ENCODE measurements around the gene IGFBP7. TPM values are rescaled to one million over a fixed set of nuclear protein-coding genes. Genes with fewer than 3 reads are reported as not detected.

Gene IGFBP7
- total RNA-seq, 4 donors from 2014 or later: 117 to 241 (median 152) TPM

GRCh38 chr4:57136281-57136680, 26.1 kb upstream of the IGFBP7 start:
- TF ChIP-seq POLR2A (IDR thresholded peaks at IDR 0.05) (no peak), CTCF (IDR thresholded peaks at IDR 0.05 in 4 of 5, conservative IDR thresholded peaks at IDR 0.05 in 1 of 5) (no peak)
- DNase-seq (no peak), ATAC-seq (no peak)
- no peak overlapping the region for H3K4me3 ChIP-seq
- in situ Hi-C loops (cut with MboI; ENCODE audit: low sequenced_read_pairs in 4 of 4): no loop called here
- H3K27ac ChIP-seq: no peak overlapping the region
- H3K9me3 ChIP-seq: no peaks in the 10 kb centered on the region
- intact Hi-C loops (cut with DNase I; ENCODE audit: low total_unique reads): no loop called here
- H3K4me1 ChIP-seq: no peaks in the 10 kb centered on the region
- no peaks in the 10 kb centered on the region for H3K27me3 ChIP-seq
- H3K36me3 ChIP-seq: no peaks in the 10 kb centered on the region

- ATAC-seq (no peak), DNase-seq (no peak)
- no peak for TF ChIP-seq CTCF (IDR thresholded peaks at IDR 0.05 in 4 of 5, conservative IDR thresholded peaks at IDR 0.05 in 1 of 5)
- TF ChIP-seq POLR2A (IDR thresholded peaks at IDR 0.05): no peak
- H3K27ac ChIP-seq: no peak overlapping the region
- H3K27me3 ChIP-seq: no peaks in the 10 kb centered on the region
- no peaks in the 10 kb centered on the region for H3K36me3 ChIP-seq
- in situ Hi-C loops (cut with MboI; ENCODE audit: low sequenced_read_pairs in 4 of 4): no loop called here
- H3K4me3 ChIP-seq: no peak overlapping the region
- H3K9me3 ChIP-seq: no peaks in the 10 kb centered on the region
- no peaks in the 10 kb centered on the region for H3K4me1 ChIP-seq
- intact Hi-C loops (cut with DNase I; ENCODE audit: low total_unique reads): no loop called here
Measured at GRCh38 chr4:57132743-57133137, 22.6 kb upstream of the IGFBP7 start.

GRCh38 chr4:57131849-57132742, 21.9 kb upstream of the IGFBP7 start:
- in situ Hi-C loops (cut with MboI; ENCODE audit: low sequenced_read_pairs in 4 of 4): no loop called here
- no peak for DNase-seq
- H3K36me3 ChIP-seq: no peaks in the 10 kb centered on the region
- no peak for ATAC-seq
- no peak overlapping the region for H3K27ac ChIP-seq
- H3K4me3 ChIP-seq: no peak overlapping the region
- no peak for TF ChIP-seq CTCF (IDR thresholded peaks at IDR 0.05 in 4 of 5, conservative IDR thresholded peaks at IDR 0.05 in 1 of 5)
- no peak for TF ChIP-seq POLR2A (IDR thresholded peaks at IDR 0.05)
- H3K27me3 ChIP-seq: no peaks in the 10 kb centered on the region
- H3K4me1 ChIP-seq: no peaks in the 10 kb centered on the region
- intact Hi-C loops (cut with DNase I; ENCODE audit: low total_unique reads): no loop called here
- no peaks in the 10 kb centered on the region for H3K9me3 ChIP-seq

- no peaks in the 10 kb centered on the region for H3K27me3 ChIP-seq
- DNase-seq: no peak
- H3K36me3 ChIP-seq: no peaks in the 10 kb centered on the region
- H3K27ac ChIP-seq: no peak overlapping the region
- intact Hi-C loops (cut with DNase I; ENCODE audit: low total_unique reads): no loop called here
- no peak for TF ChIP-seq CTCF (IDR thresholded peaks at IDR 0.05 in 4 of 5, conservative IDR thresholded peaks at IDR 0.05 in 1 of 5)
- TF ChIP-seq POLR2A (IDR thresholded peaks at IDR 0.05): no peak
- no peak for ATAC-seq
- no peak overlapping the region for H3K4me3 ChIP-seq
- no peaks in the 10 kb centered on the region for H3K4me1 ChIP-seq
- H3K9me3 ChIP-seq: no peaks in the 10 kb centered on the region
- in situ Hi-C loops (cut with MboI; ENCODE audit: low sequenced_read_pairs in 4 of 4): no loop called here
Measured at GRCh38 chr4:57129477-57129876, 19.3 kb upstream of the IGFBP7 start.

All from gastrocnemius medialis (tissue), 4 donors.